GM21515 (cell line): ENCODE data around the gene SFT2D1.
"Not testable (repeated sequence)": the region's sequence is repeated elsewhere in the genome, so short reads cannot be mapped to it uniquely, and the experiment has no call there.

Experiments used
- ATAC-seq: cut with Tn5 transposase; IDR thresholded peaks from one replicate; pipeline ENCODE4 v1.9.1; 2021; ENCODE audit not compliant: unreplicated experiment

SFT2D1 gene

DNA sequence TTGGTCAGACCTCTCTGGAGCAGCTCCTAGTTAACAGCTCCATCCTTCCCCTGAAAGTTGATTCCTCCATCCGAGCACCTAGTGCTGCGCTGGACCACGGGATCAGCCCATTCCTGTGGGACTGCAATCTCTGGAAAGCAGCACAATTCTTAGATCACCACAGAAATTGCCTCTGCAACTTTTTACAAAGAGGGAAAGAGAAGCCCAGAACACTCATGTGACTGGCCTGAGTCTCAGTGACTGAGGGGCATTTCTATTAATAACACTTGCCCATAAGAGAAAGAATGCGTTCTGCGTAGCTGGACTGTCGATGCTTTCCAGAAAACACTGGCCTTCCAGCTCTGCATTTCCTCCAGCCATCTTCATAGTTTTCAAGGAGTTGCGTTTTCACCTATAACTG lies 22.1 kb upstream of the SFT2D1 start:
- no peak for ATAC-seq

DNA sequence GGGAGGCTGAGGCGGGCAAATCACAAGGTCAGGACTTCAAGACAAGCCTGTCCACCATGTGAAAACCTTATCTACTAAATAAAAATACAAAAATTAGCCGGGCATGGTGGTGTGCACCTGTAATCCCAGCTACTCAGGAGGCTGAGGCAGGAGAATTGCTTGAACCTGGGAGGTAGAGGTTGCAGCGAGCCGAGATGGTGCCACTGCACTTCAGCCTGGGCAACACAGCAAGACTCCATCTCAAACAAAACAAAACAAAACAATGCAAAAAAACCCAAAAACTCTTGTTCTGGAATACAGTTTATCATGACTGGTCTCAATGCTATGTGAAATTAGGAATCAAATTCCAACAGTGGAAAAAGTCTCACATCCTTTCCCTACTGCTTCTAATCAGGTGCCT lies 20.1 kb upstream of the SFT2D1 start:
- not testable (repeated sequence) for ATAC-seq

- ATAC-seq = no peak
These were observed 18.7 kb upstream of the SFT2D1 start for GRCh38 chr6:166361077-166361429.

DNA sequence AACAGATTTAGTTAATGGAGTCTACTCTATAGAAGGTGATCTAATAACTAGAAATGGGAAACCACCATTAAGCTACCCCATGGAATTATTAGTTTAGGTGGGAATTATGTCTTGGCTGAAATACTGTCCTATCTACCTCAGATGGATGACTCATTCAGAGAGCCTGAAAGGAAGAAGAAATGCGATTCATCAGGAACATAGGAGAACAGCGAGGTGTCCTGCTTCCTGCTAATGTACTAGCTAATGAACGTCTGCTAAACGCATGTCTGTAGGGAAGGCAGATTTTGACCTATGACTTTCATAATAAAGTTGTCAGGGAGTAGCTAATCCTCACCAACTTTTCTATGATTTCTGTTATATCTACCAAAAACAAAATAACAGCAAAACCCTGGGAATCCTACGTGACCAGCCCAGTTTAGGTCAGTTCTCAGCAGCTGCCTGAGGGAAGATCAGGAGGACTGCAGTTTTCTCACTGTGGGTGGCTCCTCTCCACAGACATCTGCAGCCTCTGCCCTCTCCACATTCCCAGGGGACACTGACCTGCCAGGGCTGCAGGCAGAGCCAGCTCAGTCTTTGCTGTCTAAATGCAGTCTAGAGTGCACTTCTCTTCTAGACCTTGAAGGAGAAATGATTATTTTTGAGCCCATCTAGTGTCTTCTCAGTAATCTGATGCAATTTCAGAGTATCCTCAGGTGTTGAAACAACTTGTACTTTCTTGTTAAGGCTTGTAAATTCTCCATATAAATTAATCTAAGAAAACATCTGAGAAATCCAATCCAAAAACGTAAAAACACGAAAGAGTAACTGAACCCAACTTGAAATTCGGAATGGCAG lies 18.1 kb upstream of the SFT2D1 start:
- no peak for ATAC-seq

GRCh38 chr6:166355552-166355951 lies 13.2 kb upstream of the SFT2D1 start:
- no peak for ATAC-seq

GRCh38 chr6:166354965-166355364 lies 12.6 kb upstream of the SFT2D1 start:
- no peak for ATAC-seq

DNA sequence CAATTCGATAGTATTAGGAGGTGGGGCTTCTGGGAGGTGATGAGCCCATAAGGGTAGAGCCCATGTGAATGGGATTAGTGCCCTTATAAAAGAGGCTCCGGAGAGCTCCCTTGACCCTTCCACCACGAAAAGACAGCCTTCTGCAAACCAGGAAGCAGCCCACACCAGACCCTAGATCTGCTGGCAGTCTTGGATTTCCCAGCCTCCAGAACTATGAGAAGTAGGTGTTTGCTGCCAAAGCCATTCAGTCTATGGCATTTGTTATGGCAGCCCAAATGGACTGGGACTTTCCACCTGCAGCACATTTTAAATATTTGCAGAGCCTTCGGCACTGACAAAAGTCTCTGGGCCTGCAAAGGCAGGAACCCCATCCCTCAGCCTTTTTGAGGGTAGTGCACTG lies 11.8 kb upstream of the SFT2D1 start:
- no peak for ATAC-seq

GRCh38 chr6:166353507-166353906 lies 11.2 kb upstream of the SFT2D1 start:
- ATAC-seq = no peak

DNA sequence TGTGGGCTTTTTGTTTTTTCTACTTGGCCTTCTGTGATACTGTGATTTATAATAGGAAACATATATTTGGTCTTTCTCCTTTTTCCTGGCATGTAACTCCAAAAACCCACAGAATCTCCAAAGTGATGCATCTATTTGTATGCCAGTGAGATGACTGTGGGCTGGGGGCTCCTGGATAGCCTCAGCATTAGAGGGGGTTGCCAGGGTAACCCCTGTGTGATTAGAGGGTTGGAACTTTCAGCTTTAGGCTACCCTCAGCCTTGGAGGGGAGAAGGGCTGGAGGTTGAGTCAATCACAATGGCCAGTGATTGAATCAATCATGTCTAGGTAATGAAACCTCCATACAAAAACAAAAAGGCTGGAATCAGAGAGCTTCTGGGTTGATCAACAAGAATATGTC lies 10.6 kb upstream of the SFT2D1 start:
- ATAC-seq = no peak

- ATAC-seq = peak; percentile 97
These were observed 9.5 kb upstream of the SFT2D1 start for GRCh38 chr6:166351715-166352285.

GRCh38 chr6:166348305-166348949 lies 6.1 kb upstream of the SFT2D1 start:
- no peak for ATAC-seq

DNA sequence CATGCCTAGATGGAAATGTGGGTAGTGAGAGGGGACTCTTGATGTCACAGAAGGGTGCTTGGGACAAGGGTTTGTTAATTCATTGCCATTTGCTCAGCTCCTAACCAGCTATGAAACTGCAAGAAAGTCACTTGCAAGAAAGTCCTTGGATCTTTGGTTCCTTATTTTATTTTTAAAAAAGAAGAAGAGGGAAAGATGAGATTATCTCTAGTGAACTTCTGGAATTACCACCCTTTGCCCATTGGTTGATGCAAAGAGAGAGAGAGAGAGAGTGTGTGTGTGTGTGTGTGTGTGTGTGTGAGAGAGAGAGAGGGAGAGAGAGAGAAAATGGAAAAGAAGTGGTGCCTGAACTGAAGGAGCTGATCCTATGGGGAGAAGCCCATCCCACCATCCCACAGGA lies 4.6 kb upstream of the SFT2D1 start:
- no peak for ATAC-seq

GRCh38 chr6:166346449-166346848 lies 4.1 kb upstream of the SFT2D1 start:
- no peak for ATAC-seq

DNA sequence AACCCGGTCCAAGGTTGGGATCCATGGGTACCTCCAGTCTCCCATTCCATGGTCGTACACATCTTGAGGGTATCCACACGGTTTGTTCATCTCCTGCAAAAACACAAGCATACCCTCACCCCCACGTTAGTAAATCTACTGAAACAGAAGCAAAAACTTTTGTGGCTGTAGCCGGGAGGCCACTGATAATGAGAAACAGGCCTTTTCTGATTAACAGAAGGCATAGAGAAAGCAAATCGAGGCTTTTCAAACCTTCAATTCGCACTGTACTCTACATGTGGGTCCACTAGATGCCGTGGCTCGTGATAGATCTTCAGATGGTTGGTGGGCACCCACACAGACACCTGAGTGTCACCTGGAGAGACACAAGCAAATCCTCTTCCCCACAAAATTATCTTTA lies 3.3 kb upstream of the SFT2D1 start:
- not testable (repeated sequence) for ATAC-seq

DNA sequence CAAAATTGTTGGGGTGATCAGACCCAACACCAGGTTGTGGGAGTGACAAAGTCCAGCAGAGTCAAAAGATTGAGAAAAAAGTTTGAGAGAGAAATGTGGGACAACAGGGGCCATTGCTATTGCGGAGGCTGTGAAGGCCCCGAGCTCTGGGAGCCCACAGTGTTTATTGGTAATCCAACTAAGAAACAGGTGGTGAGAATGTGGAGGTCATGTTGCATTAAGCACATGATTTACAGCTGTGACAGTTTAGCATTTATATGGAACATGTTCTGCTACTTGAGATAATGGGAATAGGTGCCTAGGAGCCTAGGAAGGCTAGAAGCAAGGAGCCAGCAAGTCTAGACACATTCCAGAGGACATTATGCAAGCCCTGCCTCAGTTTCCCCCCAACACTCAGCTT lies 2.6 kb upstream of the SFT2D1 start:
- not testable (repeated sequence) for ATAC-seq

DNA sequence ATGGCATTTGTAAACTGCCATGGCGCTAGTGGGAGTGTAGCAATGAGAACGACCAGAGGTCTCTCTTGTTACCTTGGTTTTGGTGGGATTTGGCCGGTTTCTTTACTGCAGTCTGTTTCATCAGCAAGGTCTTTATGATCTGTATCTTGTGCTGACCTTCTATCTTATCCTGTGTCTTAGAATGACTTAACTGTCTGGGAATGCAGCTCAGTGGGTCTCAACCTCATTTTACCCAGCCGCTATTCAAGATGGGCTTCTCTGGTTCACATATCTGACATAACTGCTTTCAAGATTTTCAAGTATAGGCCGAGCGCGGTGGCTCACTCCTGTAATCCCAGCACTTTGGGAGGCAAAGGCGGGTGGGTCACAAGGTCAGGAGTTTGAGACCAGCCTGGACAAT lies 1.9 kb upstream of the SFT2D1 start:
- ATAC-seq = no peak

DNA sequence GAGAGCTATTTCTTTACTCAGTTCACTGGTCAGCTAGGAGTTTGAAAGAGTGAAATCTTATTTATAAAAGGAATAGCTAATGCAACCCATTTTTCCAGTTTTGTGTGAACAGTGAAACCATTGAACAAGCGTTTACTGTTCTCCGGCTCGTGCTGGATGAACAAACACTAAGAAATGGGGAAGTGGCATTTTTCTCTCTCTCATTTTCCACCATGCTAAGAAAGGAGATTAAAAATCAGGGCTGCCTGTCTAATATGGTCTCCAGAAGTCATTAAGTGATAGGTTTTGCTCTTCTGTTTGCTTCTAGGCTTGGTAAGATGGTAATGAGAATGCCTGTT lies 774 bp upstream of the SFT2D1 start:
- peak; percentile 34 for ATAC-seq

GRCh38 chr6:166341977-166342348 lies 382 bp downstream of the SFT2D1 start:
- no peak for ATAC-seq

- ATAC-seq = no peak
These were observed 881 bp downstream of the SFT2D1 start for GRCh38 chr6:166341464-166341863.

DNA sequence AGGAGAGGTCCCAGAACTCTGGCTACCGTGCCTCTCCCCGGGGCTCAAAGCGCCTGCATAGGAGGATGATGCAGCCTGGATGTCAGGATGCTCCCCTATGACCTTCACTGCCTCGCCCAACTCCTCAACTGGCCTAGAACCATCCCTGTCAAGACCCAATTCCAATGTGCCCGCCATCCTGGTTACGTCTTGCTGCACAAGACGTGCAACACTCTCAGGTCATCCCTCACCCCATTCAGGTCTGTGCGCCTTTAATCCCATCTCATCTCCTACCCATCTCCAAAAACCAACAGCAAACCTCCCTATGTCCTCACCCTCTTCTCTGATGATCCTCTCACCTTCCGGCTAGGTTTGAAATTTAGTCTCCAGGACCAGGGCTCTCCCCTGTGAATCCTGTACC lies 3.5 kb downstream of the SFT2D1 start:
- no peak for ATAC-seq

DNA sequence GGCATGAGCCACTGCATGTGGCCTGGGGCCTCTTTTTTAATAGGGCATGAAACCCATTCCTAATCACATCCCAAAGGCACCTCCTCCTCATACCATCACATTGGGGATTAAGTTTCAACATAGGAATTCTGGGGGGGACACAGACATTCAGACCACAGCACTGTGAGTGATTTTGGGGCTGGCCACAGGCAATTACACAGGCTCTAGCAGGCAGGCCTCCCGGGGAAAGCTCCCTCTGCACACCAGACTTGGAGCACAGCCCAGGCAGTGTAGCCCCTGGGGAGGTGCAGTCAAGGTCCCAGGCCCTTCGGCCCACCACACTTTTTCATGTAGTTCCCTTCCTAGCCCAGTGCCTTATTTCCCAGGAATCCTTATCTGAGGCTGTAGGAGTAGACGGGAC lies 5.5 kb downstream of the SFT2D1 start:
- no peak for ATAC-seq
